ENCODE data around the gene NOXA1.
"Not testable (repeated sequence)": the region's sequence is repeated elsewhere in the genome, so short reads cannot be mapped to it uniquely, and the experiment has no call there.

Gene NOXA1

DNA sequence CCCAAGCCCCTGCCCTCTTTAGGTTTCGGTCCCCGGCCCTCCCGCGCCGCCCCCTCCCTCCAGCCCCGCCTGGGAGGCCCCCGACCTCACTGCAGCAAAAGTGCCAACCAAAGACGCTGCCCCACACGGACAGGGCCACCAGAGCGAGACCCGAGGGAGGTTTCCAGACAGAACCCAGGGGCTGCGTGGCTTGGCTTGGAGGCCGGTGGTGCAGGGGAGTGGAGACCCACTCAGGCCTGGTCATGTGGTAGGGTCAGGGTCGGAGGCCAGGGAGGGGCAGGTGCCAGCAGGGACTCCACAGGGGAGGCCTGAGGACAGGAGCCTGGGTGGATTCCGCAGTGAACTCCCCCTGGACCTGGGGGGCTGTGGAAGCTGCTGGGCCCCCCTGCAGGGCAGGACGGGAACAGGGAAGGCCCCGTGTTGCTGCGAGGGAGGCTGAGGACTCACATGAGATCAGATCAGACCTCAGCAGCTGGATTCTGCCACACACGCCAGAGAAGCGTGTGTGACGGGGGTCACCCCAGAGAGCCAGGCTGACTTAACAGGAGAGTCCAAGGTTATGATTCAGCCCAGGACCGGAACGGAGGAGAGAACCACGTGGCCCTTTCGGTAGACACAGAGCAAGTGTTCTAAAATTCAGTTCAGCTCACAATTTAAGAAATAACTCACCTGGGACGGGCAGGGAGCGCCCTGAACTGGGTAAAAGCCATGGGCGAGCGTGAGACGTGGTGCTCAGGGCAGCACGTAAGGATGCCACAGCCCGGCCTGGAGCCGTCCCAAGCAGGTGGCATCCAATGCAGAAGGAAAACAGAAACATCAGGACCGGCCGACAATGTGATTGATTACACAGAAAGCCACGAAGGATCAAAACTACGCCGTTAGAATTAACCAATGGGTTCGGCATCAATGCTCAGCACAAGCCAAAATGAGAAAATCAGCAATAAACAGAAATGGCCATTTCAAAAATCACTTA is 39.1 kb upstream of the NOXA1 start:
- ATAC-seq: no peak
- no peaks in the 10 kb centered on the region for H3K27me3 Mint-ChIP-seq

DNA sequence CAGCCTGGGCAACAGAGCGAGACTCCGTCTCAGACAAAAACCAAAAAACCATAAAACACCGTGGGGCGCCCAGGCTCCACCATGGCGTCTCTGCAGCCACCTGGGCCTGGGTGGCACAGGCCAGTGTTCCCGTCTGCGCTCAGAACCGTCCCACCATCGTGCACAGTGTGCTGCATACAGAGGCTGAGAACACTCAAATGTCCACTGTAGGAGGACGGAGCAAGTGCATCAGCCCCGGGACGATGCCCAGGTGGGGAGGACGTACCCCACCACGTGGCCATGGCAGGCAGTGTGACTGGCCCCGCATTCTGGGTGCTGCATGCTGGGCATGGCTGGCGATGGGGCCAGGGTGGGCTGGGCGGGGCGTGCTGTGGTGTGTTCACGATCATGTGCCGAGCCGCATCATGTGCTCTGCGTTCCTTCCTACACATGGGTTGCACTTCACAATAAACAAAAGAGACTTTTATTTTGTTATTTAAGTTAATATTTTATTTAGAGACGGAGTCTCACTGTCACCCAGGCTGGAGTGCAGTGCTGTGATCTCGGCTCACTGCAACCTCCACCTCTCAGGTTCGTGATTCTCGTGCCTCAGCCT is 38.0 kb upstream of the NOXA1 start:
- ATAC-seq: no peak
- no peak for DNase-seq
- H3K27ac Mint-ChIP-seq: no peak overlapping the region

More for the DNA sequence above, 39.1 kb upstream of the NOXA1 start:
- no peak overlapping the region for H3K27ac Mint-ChIP-seq
- DNase-seq: no peak
- H3K9me3 Mint-ChIP-seq: no peaks in the 10 kb centered on the region
- H3K4me3 Mint-ChIP-seq: no peak overlapping the region
- peaks cover 5% of the 10 kb centered on the region for H3K4me1 Mint-ChIP-seq
- no peaks in the 10 kb centered on the region for H3K36me3 Mint-ChIP-seq (ENCODE audit: low read depth)

DNA sequence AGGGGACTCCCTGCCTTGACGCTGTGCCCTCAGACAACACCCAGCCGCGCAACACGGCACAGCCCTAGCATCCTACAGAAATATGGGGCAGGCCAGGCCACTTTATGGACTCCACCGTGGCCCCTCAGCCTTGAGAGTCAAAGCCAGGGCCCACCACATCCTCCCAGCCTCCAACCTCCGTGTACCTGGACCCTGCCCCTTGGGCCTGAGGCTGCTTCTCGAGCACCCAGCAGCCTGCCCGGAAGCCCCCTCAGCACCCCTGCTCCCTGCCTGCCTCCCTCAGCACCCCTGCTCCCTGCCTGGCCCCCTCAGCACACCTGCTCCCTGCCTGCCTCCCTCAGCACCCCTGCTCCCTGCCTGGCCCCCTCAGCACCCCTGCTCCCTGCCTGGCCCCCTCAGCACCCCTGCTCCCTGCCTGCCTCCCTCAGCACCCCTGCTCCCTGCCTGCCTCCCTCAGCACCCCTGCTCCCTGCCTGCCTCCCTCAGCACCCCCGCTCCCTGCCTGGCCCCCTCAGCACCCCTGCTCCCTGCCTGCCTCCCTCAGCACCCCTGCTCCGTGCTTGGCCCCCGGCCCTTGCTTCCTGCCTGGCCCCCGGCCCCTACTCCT is 36.6 kb upstream of the NOXA1 start:
- not testable (repeated sequence) for DNase-seq; H3K4me1 Mint-ChIP-seq; ATAC-seq; H3K9me3 Mint-ChIP-seq; H3K27me3 Mint-ChIP-seq; H3K36me3 Mint-ChIP-seq (ENCODE audit: low read depth); H3K27ac Mint-ChIP-seq; H3K4me3 Mint-ChIP-seq

More for the DNA sequence above, 38.0 kb upstream of the NOXA1 start:
- H3K36me3 Mint-ChIP-seq (ENCODE audit: low read depth): no peaks in the 10 kb centered on the region
- H3K4me3 Mint-ChIP-seq: no peak overlapping the region
- no peaks in the 10 kb centered on the region for H3K9me3 Mint-ChIP-seq
- peaks cover 5% of the 10 kb centered on the region for H3K4me1 Mint-ChIP-seq
- H3K27me3 Mint-ChIP-seq: no peaks in the 10 kb centered on the region

DNA sequence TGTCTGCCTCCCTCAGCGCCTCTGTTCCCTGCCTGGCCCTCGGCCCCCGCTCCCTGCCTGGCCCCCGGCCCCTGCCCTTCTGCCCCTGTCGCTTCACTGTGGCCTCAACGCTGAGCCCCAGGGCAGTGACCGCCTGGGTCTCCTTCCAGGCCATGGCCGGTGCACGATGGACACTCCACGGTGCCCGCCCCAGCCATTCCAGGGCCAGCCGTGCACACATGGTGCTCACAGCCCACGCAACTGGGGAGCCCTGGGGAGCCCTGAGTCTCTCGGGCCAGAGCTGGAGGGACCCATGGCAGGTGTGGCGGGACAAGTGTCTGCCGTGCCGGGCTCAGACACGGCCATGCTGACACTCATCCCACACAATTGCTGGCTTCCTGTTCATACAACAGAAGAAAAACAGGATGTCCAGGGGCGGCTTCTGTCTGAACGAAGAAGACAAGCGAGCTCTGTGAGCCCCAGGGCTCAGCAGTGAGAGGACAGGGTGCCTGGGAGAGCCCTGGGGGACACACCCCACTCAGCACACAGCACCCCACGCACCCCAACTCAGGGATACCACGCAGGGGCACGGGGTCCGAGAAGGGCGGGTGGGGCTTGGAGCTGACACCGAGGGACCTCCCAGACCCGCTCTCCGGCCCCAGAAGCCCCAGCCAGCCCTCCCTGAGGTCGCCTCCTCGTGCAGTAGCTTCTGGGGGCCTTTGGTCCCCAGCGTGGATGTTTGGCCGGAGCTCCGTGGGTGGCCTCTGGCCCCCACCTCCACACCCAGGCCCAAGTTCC is 35.9 kb upstream of the NOXA1 start:
- no peaks in the 10 kb centered on the region for H3K27me3 Mint-ChIP-seq
- peak overlapping the region; percentile 62 for H3K27ac Mint-ChIP-seq
- H3K9me3 Mint-ChIP-seq: no peaks in the 10 kb centered on the region
- no peaks in the 10 kb centered on the region for H3K36me3 Mint-ChIP-seq (ENCODE audit: low read depth)
- peak; percentile 9 for ATAC-seq
- H3K4me3 Mint-ChIP-seq: no peak overlapping the region
- peaks cover 7% of the 10 kb centered on the region for H3K4me1 Mint-ChIP-seq
- DNase-seq: no peak

DNA sequence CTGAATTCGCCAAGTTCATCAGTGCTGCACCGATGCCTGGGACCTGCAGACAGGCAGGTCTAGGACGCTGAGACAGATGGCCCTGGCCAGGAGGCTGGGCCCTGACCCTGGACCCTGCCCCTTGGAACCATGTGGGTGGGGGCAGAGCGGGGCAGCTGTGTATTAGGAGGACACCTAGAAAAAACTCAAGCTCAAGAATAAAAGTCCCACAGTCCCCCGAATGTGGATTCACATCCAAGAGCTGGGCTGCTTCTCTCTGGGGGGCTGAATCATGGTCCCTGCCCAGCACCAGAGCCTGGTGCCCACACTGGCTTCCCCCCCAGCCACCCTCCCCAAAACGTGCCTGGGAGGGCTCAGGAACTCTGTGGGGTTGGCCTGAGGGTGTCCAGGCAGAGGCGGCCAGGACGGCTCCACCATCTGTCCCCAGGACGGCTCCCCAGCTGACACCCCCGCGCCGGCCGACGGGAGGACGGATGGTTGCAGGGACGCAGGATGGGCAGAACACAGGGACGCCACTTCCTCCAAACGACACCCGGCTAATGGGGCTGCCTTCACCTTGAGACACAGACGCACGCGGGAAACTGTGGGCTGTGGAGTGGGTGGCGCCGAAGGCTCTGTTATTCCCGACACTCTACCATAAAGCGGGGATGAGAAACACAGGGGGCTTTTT is 35.2 kb upstream of the NOXA1 start:
- ATAC-seq (no peak), DNase-seq (no peak)
- Mint-ChIP-seq H3K27me3 (no peaks in the 10 kb centered on the region), H3K4me1 (peaks cover 7% of the 10 kb centered on the region), H3K36me3 (ENCODE audit: low read depth) (no peaks in the 10 kb centered on the region), H3K9me3 (no peaks in the 10 kb centered on the region), H3K4me3 (no peak overlapping the region), H3K27ac (no peak overlapping the region)

DNA sequence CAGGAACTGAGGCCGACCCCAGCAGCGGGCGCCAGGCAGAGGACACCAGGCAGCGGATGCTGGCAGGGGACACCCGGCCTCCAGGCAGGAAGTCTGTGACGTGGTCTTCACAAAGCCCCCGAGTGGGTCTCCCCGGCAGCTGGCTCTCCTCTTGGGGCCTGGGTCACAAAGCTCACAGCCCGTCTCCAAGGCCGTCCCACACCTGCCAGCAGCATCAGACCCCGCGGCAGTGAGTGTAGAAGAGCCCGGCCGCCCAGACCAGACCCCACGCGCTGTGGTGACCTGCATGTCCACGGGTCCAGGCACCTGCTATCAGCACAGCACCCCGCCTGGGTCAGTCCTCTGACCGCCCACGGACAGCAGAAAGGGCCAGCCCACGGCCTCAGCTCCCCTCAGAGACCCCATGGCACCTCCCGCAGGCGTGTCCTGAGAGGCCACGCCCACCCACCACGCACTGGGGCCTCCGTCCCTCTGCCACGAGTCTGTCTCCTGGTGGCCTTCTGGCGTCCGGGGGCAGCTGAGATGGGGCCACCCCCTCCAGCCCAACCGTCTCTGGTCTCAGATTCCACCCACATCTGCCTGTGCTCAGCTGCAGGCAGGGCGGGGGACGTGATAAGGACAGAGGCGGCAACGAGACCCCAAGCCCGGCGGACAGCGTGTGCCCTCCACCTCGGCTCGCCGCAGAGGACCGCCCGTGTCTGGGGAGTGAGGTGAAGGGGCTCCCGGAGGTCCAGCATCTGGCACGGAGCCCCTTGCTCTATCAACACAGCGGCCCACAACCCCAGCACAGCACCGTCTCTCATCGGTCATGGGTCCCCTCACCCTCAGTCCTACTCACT is 34.4 kb upstream of the NOXA1 start:
- Mint-ChIP-seq H3K27ac (no peak overlapping the region), H3K36me3 (ENCODE audit: low read depth) (no peaks in the 10 kb centered on the region), H3K4me3 (no peak overlapping the region), H3K9me3 (no peaks in the 10 kb centered on the region), H3K4me1 (peaks cover 7% of the 10 kb centered on the region), H3K27me3 (no peaks in the 10 kb centered on the region)
- DNase-seq (no peak), ATAC-seq (no peak)

DNA sequence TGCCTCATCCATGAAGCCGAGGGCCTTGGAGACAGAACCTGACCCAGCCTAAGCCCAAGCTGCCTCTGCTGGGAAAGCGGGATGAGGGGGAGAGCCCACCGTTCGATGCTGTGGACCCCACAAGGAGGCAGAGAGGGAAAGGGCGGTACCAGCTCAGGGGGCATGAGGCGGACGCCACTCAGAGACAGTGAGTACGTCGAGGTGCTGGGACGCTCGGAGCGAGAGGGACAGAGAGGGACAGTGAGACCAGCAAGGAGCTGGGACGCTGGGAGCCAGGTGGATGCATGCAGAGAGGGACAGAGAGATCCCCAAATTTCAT is 33.8 kb upstream of the NOXA1 start:
- no peak for ATAC-seq
- Mint-ChIP-seq H3K27ac (no peak overlapping the region), H3K9me3 (no peaks in the 10 kb centered on the region), H3K36me3 (ENCODE audit: low read depth) (no peaks in the 10 kb centered on the region), H3K4me1 (peaks cover 7% of the 10 kb centered on the region), H3K27me3 (no peaks in the 10 kb centered on the region), H3K4me3 (no peak overlapping the region)
- DNase-seq: no peak

DNA sequence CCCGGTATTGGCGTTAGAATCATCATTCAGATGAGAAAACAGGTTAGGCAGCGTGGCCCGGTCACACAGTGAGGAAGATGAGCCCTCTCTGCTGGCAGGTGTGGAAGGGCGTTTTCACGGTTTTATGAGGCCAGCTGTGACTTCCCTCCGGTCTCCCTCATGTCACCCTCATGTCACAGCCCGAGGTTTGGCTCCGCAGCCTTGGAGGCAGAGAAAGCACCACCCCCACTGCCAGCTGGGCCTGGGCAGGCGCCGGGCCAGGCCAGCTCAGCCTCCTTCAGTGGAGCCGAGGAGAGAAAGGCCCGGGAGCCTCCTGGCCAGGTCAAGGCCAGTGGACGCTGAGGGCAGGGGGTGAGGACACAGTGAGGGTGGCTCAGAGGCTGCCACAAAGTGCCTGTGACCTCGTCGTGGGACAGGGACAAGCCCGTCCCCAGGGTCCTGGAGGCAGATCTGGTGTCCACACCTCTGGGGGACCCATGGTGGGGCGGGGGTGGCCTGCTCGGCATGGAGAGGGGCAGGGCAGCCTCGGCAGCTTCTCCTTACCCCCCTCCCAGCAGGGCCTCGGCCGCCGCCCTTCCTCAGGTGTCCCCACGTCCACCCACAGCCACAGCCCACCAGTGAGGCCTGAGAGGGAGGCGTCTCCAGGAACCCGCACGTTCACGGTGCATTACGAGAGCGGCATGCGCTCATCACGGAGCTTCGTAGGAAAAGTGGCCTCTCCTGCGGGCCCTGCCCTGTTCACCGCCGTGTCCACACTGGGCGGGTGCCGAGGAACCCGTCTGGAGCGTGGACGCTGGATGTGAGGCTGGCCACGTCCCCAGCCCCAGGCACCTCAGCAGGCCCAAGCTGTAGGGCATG is 32.4 kb upstream of the NOXA1 start:
- no peak overlapping the region for H3K4me3 Mint-ChIP-seq
- H3K27ac Mint-ChIP-seq: no peak overlapping the region
- no peaks in the 10 kb centered on the region for H3K27me3 Mint-ChIP-seq
- no peak for DNase-seq
- no peaks in the 10 kb centered on the region for H3K9me3 Mint-ChIP-seq
- H3K36me3 Mint-ChIP-seq (ENCODE audit: low read depth): no peaks in the 10 kb centered on the region
- H3K4me1 Mint-ChIP-seq: peaks cover 7% of the 10 kb centered on the region
- no peak for ATAC-seq

DNA sequence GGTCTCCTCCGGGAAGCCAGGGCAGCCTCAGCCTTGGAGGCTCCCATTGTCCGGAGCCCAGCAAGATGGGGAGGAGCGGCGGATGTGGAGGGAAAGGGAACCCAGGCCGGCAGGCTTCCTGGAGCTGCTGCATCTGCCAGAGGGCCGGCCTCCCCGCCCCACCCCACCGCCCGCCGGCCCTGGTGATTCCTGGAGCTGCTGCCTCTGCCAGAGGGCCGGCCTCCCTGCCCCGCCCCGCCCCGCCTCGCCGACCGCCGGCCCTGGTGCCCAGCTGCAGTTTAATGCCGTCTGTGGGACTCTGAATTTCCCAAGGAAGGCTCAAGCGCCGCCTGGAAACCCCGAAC is 31.8 kb upstream of the NOXA1 start:
- no peaks in the 10 kb centered on the region for H3K36me3 Mint-ChIP-seq (ENCODE audit: low read depth)
- peaks cover 7% of the 10 kb centered on the region for H3K4me1 Mint-ChIP-seq
- no peak overlapping the region for H3K4me3 Mint-ChIP-seq
- no peaks in the 10 kb centered on the region for H3K27me3 Mint-ChIP-seq
- DNase-seq: no peak
- no peak for ATAC-seq
- no peaks in the 10 kb centered on the region for H3K9me3 Mint-ChIP-seq
- no peak overlapping the region for H3K27ac Mint-ChIP-seq

DNA sequence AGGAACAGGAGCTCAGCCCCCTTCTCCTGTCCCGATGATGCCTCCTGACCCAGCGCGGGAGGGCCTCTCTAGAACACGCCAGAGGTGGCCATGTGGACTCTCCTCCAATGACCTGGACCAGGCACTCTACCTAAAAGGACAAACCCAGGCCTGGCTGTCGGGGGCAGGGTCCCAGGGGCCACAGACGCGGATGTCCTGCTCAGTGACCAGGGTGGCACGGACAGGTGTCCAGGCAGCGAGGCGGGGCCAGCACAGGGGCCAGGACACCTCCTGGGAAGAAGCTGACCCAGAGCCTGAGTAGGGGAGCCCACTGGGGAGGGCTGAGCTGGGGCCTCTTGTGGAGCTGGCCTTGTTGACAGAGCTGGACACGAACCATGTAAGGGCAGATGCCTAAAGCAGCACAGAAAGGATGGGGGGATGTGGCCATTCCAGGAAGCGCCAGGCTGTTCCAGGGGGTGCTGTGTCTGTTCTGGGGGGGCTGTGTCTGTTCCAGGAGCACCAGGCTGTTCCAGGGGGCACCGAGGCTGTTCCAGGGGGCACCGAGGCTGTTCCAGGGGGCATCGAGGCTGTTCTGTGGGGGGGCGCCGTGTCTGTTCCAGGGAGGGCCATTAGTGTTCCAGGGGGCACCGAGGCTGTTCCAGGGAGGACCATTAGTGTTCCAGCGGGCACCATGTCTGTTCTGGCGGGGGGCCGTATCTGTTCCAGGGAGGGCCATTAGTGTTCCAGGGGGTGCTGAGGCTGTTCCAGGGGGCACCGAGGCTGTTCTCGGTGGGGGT is 30.8 kb upstream of the NOXA1 start:
- no peak for ATAC-seq
- Mint-ChIP-seq H3K9me3 (no peaks in the 10 kb centered on the region), H3K36me3 (ENCODE audit: low read depth) (no peaks in the 10 kb centered on the region), H3K4me3 (no peak overlapping the region), H3K27ac (no peak overlapping the region), H3K27me3 (no peaks in the 10 kb centered on the region), H3K4me1 (peaks cover 9% of the 10 kb centered on the region)
- DNase-seq: no peak

DNA sequence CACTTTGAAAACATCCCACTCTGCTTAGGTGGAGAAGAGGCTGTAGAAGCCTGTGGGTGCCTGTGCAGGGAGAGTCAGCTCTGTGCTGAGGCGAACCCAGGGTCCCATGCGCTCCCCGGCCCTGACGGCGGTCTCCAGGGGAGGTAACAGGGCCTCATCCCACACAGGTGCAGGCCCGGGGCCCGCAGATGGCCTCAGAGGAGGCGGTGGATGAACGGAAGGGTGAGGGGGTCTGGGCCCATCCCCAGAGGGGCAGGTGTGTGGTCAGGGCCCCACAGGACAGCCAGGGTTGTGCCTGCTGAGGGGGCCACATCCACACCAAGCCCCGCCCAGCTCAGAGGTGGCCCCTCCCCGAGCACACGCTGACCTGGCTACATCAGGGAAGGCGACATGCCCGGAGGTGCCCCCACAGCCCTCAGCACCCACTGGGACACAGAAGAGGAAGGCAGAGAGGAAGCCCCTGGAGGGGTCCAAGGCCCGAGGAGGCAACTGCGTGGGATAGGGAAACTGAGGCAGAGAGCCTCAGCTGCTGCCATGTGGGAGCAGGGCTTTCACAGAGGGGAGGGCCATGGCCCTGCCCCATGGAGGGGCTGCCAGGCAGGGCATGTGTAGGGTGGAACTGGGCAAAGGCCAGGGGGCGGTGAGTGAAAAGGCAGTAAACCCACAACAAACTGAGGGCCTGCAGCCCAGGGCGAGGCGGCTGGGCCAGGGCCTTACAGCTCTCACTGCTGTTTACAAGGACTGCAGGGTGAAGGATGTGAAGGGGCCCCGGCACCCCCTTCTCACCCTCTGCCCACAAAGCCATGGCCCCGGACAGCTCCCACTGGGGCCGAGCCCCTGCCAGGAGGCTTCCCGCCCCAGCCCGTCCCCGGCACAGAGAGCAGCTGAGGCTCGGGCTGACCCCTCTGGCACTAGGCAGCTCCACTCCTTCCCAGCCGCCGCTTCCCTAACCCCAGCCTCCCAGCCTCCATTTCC is 29.7 kb upstream of the NOXA1 start:
- ATAC-seq: no peak
- H3K27ac Mint-ChIP-seq: no peak overlapping the region
- no peak for DNase-seq
- H3K4me1 Mint-ChIP-seq: peaks cover 16% of the 10 kb centered on the region
- H3K4me3 Mint-ChIP-seq: no peak overlapping the region
- no peaks in the 10 kb centered on the region for H3K9me3 Mint-ChIP-seq
- H3K27me3 Mint-ChIP-seq: no peaks in the 10 kb centered on the region
- no peaks in the 10 kb centered on the region for H3K36me3 Mint-ChIP-seq (ENCODE audit: low read depth)
